HG03378 (cell line): Measurements from ENCODE around the gene ZER1.
A peak's percentile ranks its signal among the peaks of the same experiment; 100 is the strongest.

Source experiments
- ATAC-seq: cut with Tn5 transposase; IDR thresholded peaks from one replicate; pipeline ENCODE4 v1.9.1; 2021; ENCODE audit warnings: mild to moderate bottlenecking, moderate library complexity; ENCODE audit not compliant: unreplicated experiment

Gene ZER1

DNA sequence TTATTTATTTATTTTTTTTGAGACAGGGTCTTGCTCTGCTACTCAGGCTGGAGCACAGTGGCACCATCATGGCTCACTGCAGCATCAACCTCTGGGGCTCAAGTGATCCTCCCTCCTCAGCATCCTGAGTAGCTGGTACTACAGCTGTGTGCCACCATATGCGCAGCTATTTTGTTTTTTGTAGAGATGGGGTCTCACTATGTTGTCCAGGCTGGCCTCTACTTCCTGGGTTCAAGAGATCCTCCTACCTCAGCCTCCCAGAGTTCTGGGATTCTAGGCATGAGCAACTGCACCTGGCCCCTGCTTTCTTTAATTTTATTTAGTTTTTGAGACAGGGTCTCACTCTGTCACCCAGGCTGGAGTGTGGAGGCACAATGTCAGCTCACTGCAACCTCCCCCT lies 28.3 kb downstream of the ZER1 start:
- no peak for ATAC-seq

GRCh38 chr9:128742401-128742800 lies 29.3 kb downstream of the ZER1 start:
- ATAC-seq: no peak

- no peak for ATAC-seq
Observed at GRCh38 chr9:128735373-128735772, 36.4 kb downstream of the ZER1 start.

DNA sequence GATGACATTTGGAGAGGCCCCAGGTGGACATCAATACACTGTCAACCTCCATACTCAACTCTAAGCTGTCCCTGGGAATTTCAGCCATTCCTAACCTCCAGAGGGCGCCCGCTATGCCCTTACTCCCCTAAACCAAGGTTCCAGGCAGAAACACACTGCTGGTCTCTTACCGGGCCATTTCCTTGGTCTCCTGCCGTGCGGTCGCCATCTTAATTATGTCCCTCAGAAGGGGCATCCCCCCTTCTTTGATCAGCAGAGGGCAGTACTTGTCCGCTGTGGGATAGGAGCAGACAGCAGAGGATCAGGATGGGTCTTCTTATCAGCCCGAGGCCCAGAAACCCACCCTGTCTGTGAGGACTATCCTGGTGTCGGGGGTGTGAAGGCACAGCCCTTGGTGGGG lies 38.5 kb downstream of the ZER1 start:
- no peak for ATAC-seq

- no peak for ATAC-seq
Observed at GRCh38 chr9:128732576-128732975, 39.2 kb downstream of the ZER1 start.

DNA sequence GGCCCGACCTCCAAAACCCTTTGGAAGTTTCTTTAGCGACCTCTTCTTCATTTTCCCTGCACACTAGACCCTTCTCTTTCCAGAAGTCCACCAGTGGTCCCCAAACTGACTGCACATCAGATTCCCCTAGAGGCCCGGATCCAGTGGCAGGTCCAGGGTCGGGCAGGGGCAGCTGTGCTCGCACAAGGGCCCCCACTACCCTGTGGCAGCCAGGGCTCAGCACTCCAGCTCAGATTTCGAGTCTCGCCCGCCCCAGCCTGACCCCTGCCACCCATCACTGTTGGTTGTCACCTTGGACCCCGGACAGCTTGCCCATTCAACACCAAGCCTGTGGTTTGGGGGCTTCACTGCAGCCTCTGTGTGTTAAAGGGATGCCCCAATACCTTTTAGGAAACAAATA lies 40.0 kb downstream of the ZER1 start:
- ATAC-seq: no peak

DNA sequence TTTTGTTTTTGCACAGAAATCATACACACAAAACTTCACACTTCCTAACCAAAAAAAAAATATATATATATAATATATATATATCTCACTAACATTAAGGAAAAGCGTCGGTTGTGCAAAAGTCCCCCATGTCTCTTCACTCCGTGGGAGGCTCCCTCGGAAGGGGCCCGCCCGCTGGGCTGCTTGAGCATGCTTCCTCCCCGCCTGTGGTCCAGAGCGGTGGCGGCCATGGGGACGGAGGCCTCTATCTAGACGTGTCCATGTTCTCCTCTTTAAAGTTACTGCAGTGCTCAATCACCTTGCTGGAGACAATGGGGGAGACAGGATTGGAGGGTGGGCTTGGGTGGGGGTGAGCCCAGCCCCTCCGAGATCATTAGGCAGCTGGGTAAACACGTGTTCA lies 40.6 kb downstream of the ZER1 start:
- no peak for ATAC-seq

DNA sequence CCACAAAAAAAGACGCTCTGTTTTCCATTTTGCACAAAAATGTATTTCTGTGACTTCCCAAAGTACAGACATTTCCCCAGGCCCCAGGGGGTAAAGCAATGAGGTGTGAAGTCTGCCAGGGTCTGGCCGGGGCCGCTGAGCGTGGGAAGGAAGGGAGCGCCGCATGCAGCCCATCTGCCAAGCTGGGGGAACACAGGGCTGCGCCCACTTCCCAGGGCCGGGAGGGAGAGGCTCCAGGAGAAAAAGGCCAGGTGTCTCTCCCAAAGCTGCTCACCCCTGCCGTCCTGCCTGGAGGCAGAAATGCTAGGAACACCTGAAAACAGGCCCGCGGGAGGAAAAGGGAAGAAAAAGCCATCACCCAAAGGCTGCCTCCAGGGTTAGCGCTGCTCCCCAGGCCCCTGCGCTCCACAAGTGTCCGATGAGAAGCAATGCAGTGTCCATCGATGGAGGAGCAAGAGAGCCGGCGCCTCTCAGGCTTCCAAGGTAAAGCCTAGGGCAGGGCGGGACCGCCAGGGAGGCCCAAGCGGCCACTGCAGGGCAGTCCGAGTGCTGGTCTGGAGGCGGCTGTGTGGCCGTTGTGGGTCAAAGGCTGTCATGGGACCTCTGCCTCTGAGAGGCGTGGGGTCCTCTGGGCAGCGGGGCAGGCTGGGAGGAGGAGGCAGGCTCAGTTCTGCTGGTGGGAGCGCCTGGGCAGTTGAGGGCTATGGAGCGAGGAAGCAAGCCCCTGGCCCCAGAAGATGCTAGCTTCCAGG lies 41.8 kb downstream of the ZER1 start:
- ATAC-seq: no peak

DNA sequence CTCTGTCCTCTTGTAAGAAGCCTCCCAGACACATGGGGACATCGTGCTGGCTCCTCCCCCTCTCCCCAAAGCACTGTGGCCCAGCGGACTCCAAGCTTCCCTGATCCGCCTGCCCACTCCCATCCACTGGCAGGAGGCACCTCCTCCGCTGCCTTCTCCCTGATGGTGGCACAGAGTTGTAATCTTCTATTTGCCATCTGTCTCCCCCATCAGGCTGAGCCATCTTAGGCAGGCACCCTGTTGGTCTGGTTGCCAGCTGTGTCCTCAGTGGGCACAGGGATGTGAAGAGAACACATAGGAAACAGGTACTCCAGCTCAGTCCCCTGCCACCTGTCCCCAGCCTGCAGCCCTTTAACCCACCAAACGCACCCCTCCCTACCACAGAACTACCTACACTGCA lies 42.4 kb downstream of the ZER1 start:
- ATAC-seq: no peak

- ATAC-seq: no peak
Observed at GRCh38 chr9:128728298-128728697, 43.4 kb downstream of the ZER1 start.

DNA sequence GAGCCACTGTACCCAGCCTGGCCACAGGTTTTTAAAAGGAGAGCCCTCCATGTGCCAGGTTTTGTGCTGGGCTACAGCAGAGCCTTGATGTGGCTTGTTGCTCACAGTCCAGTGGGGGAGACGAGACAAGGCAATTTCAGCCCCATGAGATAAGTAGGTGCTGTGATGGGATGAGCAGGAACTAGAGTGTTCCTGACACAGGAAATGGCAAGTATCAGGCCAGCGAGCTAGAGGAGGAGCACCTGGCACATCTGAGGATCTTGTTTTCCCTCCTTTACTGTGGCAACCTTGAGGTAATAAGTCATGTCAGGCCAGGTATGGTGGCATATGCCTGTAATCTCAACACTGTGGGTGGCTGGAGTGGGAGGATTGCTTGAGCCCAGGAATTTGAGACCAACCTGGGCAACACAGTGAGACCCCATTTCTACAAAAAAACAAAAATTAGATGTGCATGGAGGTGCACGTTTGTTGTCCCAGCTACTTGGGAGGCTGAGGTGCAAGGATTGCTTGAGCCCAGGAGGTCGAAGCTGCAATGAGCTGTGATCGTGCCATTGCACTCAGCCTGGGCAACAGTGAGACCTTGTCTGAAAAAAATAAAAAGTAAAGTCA lies 44.0 kb downstream of the ZER1 start:
- no peak for ATAC-seq

- ATAC-seq: no peak
Observed at GRCh38 chr9:128724744-128725211, 46.9 kb downstream of the ZER1 start.

- peak; percentile 82 for ATAC-seq
Observed at GRCh38 chr9:128723866-128724743, 47.6 kb downstream of the ZER1 start, which contains the start of gene ZDHHC12. TSS of gene ZDHHC12 (minus strand) at chr9:128724127. CDS start at chr9:128724093, 34 bp downstream.

DNA sequence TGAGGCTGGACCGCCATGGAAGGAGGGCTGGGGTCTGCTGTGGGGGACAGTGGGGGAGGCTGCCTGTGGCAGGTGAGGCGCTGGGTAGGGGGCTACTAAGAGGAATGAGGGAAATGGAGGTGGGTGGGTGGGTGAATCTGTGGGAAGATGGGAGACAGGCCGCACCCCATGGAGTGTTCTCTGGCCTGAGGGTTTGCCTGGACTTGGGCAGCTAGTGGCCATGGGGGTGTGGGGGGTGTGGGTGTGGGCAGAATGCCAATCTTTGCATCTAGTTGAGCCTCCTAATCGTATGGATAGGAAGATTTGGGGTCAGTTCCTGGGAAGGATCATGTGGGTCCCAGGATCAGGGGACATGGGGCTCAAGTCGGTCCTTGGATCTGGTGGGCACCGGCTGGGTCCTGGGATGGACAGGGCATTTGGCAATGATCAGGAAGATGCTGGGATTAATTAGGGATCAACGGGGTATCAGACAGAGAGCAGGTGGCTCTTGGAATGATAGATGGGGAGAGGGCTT lies 48.3 kb downstream of the ZER1 start:
- no peak for ATAC-seq

GRCh38 chr9:128722380-128723351 lies 49.1 kb downstream of the ZER1 start:
- ATAC-seq: no peak

- no peak for ATAC-seq
Observed at GRCh38 chr9:128721487-128722010, 50.2 kb downstream of the ZER1 start.

DNA sequence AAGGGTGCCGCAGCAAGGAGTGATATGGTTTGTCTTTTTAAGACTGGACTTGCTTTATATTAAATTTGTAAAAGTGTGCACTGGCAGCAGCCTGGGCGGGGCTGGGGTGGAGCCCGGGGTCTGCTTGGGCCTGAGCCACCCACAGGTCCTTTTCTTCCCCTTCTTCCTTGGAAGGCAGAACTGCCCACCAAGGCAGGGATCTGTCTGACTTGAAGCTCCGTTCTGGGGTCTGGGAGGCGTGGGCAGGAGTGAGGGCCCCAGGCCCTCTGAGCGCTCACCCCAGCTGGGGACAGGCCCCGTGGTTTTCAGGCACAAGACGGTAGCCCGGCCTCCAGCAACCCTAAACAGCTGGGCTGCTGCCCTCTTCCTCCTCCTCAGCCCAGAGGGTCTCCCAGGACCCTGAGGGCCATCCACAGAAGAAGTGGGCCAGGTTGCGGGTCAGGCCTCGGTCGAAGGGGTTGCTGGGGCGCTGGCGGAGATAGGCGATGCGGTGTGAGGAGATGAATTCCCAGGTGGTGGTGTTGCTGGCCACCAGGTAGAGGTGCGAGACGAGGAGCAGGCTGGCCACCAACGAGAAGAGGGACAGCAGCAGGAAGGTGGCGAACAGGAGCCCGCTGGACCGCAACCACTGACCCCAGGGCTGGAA lies 50.8 kb downstream of the ZER1 start:
- ATAC-seq: no peak

DNA sequence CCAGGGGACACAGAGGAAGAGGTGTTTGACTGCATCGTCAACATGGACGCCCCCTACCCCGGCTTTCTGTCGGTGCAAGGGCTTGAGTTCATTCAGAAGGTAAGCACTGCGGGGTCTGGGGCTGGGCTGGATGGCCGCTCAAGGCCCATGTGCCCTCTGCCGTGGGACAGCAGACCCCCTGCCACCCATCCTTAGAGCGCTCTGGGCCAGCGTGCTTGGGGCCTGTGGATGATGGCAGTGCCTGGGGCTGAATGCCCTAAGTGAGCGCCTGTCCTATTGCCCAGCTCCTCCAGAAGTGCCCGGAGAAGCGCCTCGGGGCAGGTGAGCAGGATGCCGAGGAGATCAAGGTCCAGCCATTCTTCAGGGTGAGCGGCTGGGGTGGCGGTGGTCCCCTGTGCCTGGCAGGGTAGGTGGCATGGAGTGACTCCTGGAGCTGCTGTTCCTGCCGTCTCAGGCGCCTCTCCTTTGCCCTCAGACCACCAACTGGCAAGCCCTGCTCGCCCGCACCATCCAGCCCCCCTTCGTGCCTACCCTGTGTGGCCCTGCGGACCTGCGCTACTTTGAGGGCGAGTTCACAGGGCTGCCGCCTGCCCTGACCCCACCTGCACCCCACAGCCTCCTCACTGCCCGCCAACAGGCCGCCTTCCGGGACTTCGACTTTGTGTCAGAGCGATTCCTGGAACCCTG lies 51.7 kb downstream of the ZER1 start:
- no peak for ATAC-seq

GRCh38 chr9:128718475-128718874 lies 53.3 kb downstream of the ZER1 start:
- no peak for ATAC-seq
